Transverse colon (tissue), 4 donors: ENCODE data around the gene TMEM266. TPM values are rescaled to one million over a fixed set of nuclear protein-coding genes. Genes with fewer than 3 reads are reported as not detected.
"Not testable (repeated sequence)": the region's sequence is repeated elsewhere in the genome, so short reads cannot be mapped to it uniquely, and the experiment has no call there.

Experiments
- DNase-seq: peaks from one replicate; pipeline ENCODE4 v3.0.0-alpha.2; 2019
- H3K27ac ChIP-seq, 4 donors: fragments of 200-600 bp; sonication (generic); 2 replicates each; pipeline ENCODE4 v1.5.1; 2016 to 2018; ENCODE audit warnings: inconsistent platforms in 4 of 4
- H3K27me3 ChIP-seq: fragments of 200-600 bp; sonication (generic); 2 replicates; pipeline ENCODE4 v1.5.1; 2017; ENCODE audit warnings: inconsistent platforms
- H3K36me3 ChIP-seq, 4 donors: fragments of 200-600 bp; sonication (generic); 2 replicates each; pipeline ENCODE4 v1.5.1; 2017 to 2019; ENCODE audit warnings: inconsistent platforms in 4 of 4
- H3K4me1 ChIP-seq, 4 donors: fragments of 200-600 bp; sonication (generic); 2 replicates each; pipeline ENCODE4 v1.5.1; 2017 to 2020; ENCODE audit warnings: inconsistent platforms in 4 of 4
- H3K4me3 ChIP-seq, 4 donors: fragments of 200-600 bp; sonication (generic); 1 replicate in 1 of 4; 2 replicates in 3 of 4; pipeline versions ENCODE4 v1.5.1 to v1.6.1; 2017 to 2019; ENCODE audit warnings: inconsistent platforms in 4 of 4
- H3K9me3 ChIP-seq, 2 donors: fragments of 200-600 bp; sonication (generic); 2 replicates each; pipeline ENCODE4 v1.5.1; 2017 to 2019; ENCODE audit warnings: inconsistent platforms in 2 of 2
- EP300 ChIP-seq: sonication (generic); formaldehyde crosslinking; IDR thresholded peaks from one replicate; pipeline ENCODE4 v1.6.1; 2017; ENCODE audit warnings: antibody characterized with exemption, low read depth
- POLR2A ChIP-seq: fragments of 450-650 bp; IDR thresholded peaks from one replicate; pipeline ENCODE4 v1.6.1; 2016; ENCODE audit warnings: antibody characterized with exemption, mild to moderate bottlenecking, moderate library complexity
- POLR2AphosphoS5 ChIP-seq, 3 donors: sonication (generic); formaldehyde crosslinking; IDR thresholded peaks; one replicate each; pipeline ENCODE4 v1.6.1; 2016; ENCODE audit warnings: antibody characterized with exemption in 3 of 3
- WGBS, 2 donors: methylation state at CpG; one replicate each; pipeline ENCODE4 v1.1.5; 2018; ENCODE audit warnings: low coverage in 1 of 2; 5-methylcytosine and 5-hydroxymethylcytosine counted together
- in situ Hi-C, 4 donors: fragments of 200-750 bp; cut with MboI; loops; one replicate each; pipeline versions ENCODE4 v1.15.0 to v1.15.1; 2017; ENCODE audit warnings: low sequenced_read_pairs in 3 of 4, low pct_ligation_motif_present in 1 of 4, low pct_unique_long_range_greater_than_20kb in 1 of 4
- intact Hi-C: fragments of 100-400 bp; cut with DNase I; formaldehyde crosslinking; loops from one replicate; pipeline ENCODE4 v1.15.1; 2023; ENCODE audit warnings: low total_unique reads
- total RNA-seq, 4 donors: library from RNA; depleted of rRNA; stranded (reverse); fragments of >200 nt; gene quantifications; one replicate each; pipeline ENCODE4 v1.1.0, GENCODE V29; 2016
- TF ChIP-seq, protein P1 (sequence below), 5 experiments: fragments of 200-600 bp in 3 of 5; fragments of 450-650 bp in 2 of 5; sonication (generic) in 3 of 5; IDR thresholded peaks; 1 replicate in 2 of 5; 2 replicates in 3 of 5; pipeline ENCODE4 v1.5.1; 2016 to 2017; ENCODE audit warnings: antibody characterized with exemption in 5 of 5, inconsistent platforms in 3 of 5, mild to moderate bottlenecking in 2 of 5, moderate library complexity in 1 of 5

The TMEM266 gene
- total RNA-seq, 4 donors from 2014 or later = 0.41 TPM; not detected in 3

DNA sequence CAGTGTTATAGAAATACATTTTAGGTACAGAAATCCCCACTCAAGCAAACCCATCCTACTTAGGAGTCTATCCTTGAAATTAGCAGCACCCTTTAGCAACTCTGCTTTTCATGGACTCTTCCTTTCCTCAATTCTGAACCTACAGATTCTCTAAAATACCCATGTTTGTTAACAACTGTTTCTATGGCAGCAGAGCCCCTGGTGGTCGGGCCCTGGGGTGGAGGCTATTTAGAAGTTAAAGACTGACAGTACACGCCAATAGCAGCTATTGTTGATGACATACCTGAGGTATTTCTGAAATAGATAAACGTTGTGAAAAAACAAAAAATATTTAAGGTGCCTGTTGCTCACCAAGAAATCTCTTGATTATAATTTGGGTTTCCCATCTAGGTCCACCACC, 24.2 kb upstream of the TMEM266 start:
- Histone ChIP-seq H3K9me3 (peaks cover 0 to 7% of the 10 kb centered on the region in 2 donors), H3K4me3 (no peak overlapping the region), H3K4me1 (no peaks in the 10 kb centered on the region), H3K27ac (no peak overlapping the region), H3K27me3 (no peaks in the 10 kb centered on the region), H3K36me3 (no peaks in the 10 kb centered on the region)
- in situ Hi-C loops (no loop called here), intact Hi-C loops (no loop called here)
- DNase-seq = no peak
- whole genome bisulfite sequencing, 2 donors = 55 to 64% methylated on average over 2 to 3 of the region's 3 CpGs
- TF ChIP-seq POLR2A (no peak), POLR2AphosphoS5 (IDR thresholded peaks at IDR 0.05) (no peak), EP300 (no peak)
- TF ChIP-seq, protein P1, sequence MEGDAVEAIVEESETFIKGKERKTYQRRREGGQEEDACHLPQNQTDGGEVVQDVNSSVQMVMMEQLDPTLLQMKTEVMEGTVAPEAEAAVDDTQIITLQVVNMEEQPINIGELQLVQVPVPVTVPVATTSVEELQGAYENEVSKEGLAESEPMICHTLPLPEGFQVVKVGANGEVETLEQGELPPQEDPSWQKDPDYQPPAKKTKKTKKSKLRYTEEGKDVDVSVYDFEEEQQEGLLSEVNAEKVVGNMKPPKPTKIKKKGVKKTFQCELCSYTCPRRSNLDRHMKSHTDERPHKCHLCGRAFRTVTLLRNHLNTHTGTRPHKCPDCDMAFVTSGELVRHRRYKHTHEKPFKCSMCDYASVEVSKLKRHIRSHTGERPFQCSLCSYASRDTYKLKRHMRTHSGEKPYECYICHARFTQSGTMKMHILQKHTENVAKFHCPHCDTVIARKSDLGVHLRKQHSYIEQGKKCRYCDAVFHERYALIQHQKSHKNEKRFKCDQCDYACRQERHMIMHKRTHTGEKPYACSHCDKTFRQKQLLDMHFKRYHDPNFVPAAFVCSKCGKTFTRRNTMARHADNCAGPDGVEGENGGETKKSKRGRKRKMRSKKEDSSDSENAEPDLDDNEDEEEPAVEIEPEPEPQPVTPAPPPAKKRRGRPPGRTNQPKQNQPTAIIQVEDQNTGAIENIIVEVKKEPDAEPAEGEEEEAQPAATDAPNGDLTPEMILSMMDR (IDR thresholded peaks at IDR 0.05) = no peak

DNA sequence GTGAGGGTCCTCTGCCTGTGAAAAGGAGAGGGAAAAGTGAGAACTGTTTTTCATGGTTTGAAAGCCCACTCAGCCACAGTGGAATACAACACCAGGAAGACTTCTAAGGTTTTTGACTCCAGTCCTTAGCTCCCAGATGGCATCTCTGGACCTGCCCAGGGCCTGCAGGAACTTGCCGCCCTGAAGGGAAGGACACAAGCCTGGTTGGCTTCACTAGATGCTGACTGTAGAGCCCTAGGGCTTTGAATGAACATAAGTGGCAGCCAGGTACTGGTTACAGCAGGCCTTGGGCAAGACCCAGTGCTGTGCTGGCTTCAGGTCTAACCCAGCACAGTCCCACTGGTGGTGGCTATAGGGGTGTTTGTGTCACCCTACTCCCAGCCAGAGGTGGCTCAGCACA, 21.3 kb upstream of the TMEM266 start:
- no peak for DNase-seq
- Histone ChIP-seq H3K27ac (no peak overlapping the region), H3K4me3 (no peak overlapping the region), H3K36me3 (no peaks in the 10 kb centered on the region), H3K4me1 (no peaks in the 10 kb centered on the region), H3K27me3 (peaks cover 3% of the 10 kb centered on the region), H3K9me3 (peaks cover 6 to 7% of the 10 kb centered on the region in 2 donors)
- in situ Hi-C loops (no loop called here), intact Hi-C loops (no loop called here)
- 100% methylated on average over 1 of the region's 1 CpG; no CpG with 5 or more reads in 1 of the 2 donors for WGBS, 2 donors
- TF ChIP-seq POLR2A = no peak
- TF ChIP-seq, protein P1 (IDR thresholded peaks at IDR 0.05) = no peak
- no peak for TF ChIP-seq POLR2AphosphoS5 (IDR thresholded peaks at IDR 0.05)
- no peak for TF ChIP-seq EP300

DNA sequence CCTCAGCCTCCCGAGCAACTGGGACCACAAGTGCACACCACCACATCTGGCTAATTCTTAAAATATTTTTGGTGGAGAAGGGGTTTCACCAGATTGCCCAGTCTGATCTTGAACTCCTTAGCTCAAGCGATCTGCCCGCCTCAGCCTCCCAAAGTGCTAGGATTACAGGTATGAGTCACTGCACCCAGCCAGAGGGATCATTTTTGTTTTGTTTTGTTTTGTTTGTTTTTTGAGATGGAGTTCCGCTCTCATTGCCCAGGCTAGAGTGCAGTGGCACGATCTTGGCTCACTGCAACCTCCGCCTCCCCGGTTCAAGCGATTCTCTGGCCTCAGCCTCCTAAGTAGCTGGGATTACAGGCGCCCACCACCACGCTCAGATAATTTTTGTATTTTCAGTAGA, 5.6 kb upstream of the TMEM266 start:
- intact Hi-C loops = loop anchor here (10.0 kb wide), 1 partner anchor 81 kb away; no protein-coding TSS in a partner anchor
- in situ Hi-C loops = not testable (repeated sequence)

DNA sequence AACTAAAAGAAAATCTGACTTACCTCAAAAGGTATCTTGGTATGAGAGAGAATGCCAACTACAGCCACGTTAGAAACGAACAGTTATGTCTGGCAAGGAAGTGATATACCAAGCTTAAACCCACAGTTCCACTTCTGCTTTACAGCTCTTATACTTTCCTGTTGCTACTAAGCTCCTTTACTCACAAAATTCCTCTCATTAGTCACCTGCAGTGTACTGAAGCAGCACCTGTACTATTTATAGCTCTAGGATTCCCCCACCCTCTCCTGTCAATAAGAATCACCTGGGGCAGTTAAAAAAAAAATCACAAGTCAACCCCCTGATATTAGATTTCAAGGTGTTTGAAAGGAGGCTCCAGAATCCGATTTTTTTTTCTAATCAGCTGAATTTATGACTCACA, 2.9 kb upstream of the TMEM266 start:
- Histone ChIP-seq H3K27ac (no peak overlapping the region), H3K27me3 (peaks cover 77% of the 10 kb centered on the region), H3K36me3 (no peaks in the 10 kb centered on the region), H3K4me3 (no peak overlapping the region), H3K9me3 (no peaks in the 10 kb centered on the region), H3K4me1 (peaks cover 7 to 21% (median 16%) of the 10 kb centered on the region in 4 donors)
- TF ChIP-seq POLR2A (no peak), POLR2AphosphoS5 (IDR thresholded peaks at IDR 0.05) (no peak), EP300 (no peak)
- TF ChIP-seq, protein P1 (IDR thresholded peaks at IDR 0.05) = no peak
- in situ Hi-C loops = no loop called here
- DNase-seq = no peak
- intact Hi-C loops = loop anchor here (10.0 kb wide), 1 partner anchor 78 kb away; no protein-coding TSS in a partner anchor
- WGBS, 2 donors = 4 to 10% methylated on average over 3 of the region's 3 CpGs

More for the DNA sequence above, 5.6 kb upstream of the TMEM266 start:
- not testable (repeated sequence) for DNase-seq, H3K4me3 ChIP-seq, H3K9me3 ChIP-seq, H3K27ac ChIP-seq, H3K36me3 ChIP-seq
- H3K4me1 ChIP-seq = peaks cover 7 to 14% (median 11%) of the 10 kb centered on the region in 4 donors
- H3K27me3 ChIP-seq = peaks cover 57% of the 10 kb centered on the region
- 87 to 88% methylated on average over 5 to 10 of the region's 10 CpGs for WGBS, 2 donors
